Measurements from ENCODE around the gene AHCYL2.

GRCh38 chr7:129405527-129405926, 180.7 kb downstream of the AHCYL2 start:
- no peak for TF ChIP-seq CTCF (IDR thresholded peaks at IDR 0.05)
- no peak for TF ChIP-seq POLR2A (IDR thresholded peaks at IDR 0.05)
